ENCODE results near the gene EXOC4. TPM values are rescaled to one million over a fixed set of nuclear protein-coding genes. Genes with fewer than 3 reads are reported as not detected.

EXOC4 gene
- total RNA-seq, 3 donors from 2014 or later, result 23.9 to 30.4 (median 26.0) TPM

- no peak for DNase-seq
These were observed 562.8 kb downstream of the EXOC4 start for GRCh38 chr7:133815611-133816210.

GRCh38 chr7:133819695-133820094 lies 566.8 kb downstream of the EXOC4 start:
- H3K27me3 Mint-ChIP-seq (ENCODE audit: low read depth), result no peaks in the 10 kb centered on the region
- H3K36me3 Mint-ChIP-seq (ENCODE audit: insufficient read depth), result peaks cover 61% of the 10 kb centered on the region
- H3K4me1 Mint-ChIP-seq (ENCODE audit: low read depth), result no peaks in the 10 kb centered on the region
- no peak for DNase-seq
- H3K9me3 Mint-ChIP-seq, result no peaks in the 10 kb centered on the region
- ATAC-seq, result no peak
- H3K4me3 Mint-ChIP-seq, result no peak overlapping the region

More at GRCh38 chr7:133815611-133816210, 562.8 kb downstream of the EXOC4 start:
- Mint-ChIP-seq H3K9me3 (no peaks in the 10 kb centered on the region), H3K27me3 (ENCODE audit: low read depth) (no peaks in the 10 kb centered on the region), H3K36me3 (ENCODE audit: insufficient read depth) (peaks cover 38% of the 10 kb centered on the region), H3K4me3 (no peak overlapping the region), H3K4me1 (ENCODE audit: low read depth) (no peaks in the 10 kb centered on the region)
- no peak for ATAC-seq

- DNase-seq (no peak), ATAC-seq (no peak)
- no peak overlapping the region for H3K4me3 Mint-ChIP-seq
- H3K9me3 Mint-ChIP-seq, result no peaks in the 10 kb centered on the region
- no peaks in the 10 kb centered on the region for H3K4me1 Mint-ChIP-seq (ENCODE audit: low read depth)
- peaks cover 63% of the 10 kb centered on the region for H3K36me3 Mint-ChIP-seq (ENCODE audit: insufficient read depth)
- no peaks in the 10 kb centered on the region for H3K27me3 Mint-ChIP-seq (ENCODE audit: low read depth)
These were observed 567.7 kb downstream of the EXOC4 start for GRCh38 chr7:133820584-133820983.

GRCh38 chr7:133821171-133821570 lies 568.3 kb downstream of the EXOC4 start:
- ATAC-seq (no peak), DNase-seq (no peak)
- peaks cover 67% of the 10 kb centered on the region for H3K36me3 Mint-ChIP-seq (ENCODE audit: insufficient read depth)
- H3K9me3 Mint-ChIP-seq, result no peaks in the 10 kb centered on the region
- no peak overlapping the region for H3K4me3 Mint-ChIP-seq
- no peaks in the 10 kb centered on the region for H3K27me3 Mint-ChIP-seq (ENCODE audit: low read depth)
- H3K4me1 Mint-ChIP-seq (ENCODE audit: low read depth), result no peaks in the 10 kb centered on the region

- no peak for ATAC-seq
- Mint-ChIP-seq H3K4me1 (ENCODE audit: low read depth) (no peaks in the 10 kb centered on the region), H3K9me3 (no peaks in the 10 kb centered on the region), H3K36me3 (ENCODE audit: insufficient read depth) (peaks cover 66% of the 10 kb centered on the region), H3K27me3 (ENCODE audit: low read depth) (no peaks in the 10 kb centered on the region), H3K4me3 (no peak overlapping the region)
- no peak for DNase-seq
These were observed 569.2 kb downstream of the EXOC4 start for GRCh38 chr7:133822001-133822641.

- no peaks in the 10 kb centered on the region for H3K27me3 Mint-ChIP-seq (ENCODE audit: low read depth)
- ATAC-seq, result no peak
These were observed 570.1 kb downstream of the EXOC4 start for GRCh38 chr7:133822868-133823552.

GRCh38 chr7:133824132-133824531 lies 571.3 kb downstream of the EXOC4 start:
- H3K4me1 Mint-ChIP-seq (ENCODE audit: low read depth), result no peaks in the 10 kb centered on the region
- H3K27me3 Mint-ChIP-seq (ENCODE audit: low read depth), result no peaks in the 10 kb centered on the region
- H3K9me3 Mint-ChIP-seq, result no peaks in the 10 kb centered on the region
- no peak overlapping the region for H3K4me3 Mint-ChIP-seq
- ATAC-seq (no peak), DNase-seq (no peak)
- peaks cover 52% of the 10 kb centered on the region for H3K36me3 Mint-ChIP-seq (ENCODE audit: insufficient read depth)

More at GRCh38 chr7:133822868-133823552, 570.1 kb downstream of the EXOC4 start:
- H3K9me3 Mint-ChIP-seq, result no peaks in the 10 kb centered on the region
- no peak for DNase-seq
- H3K4me1 Mint-ChIP-seq (ENCODE audit: low read depth), result no peaks in the 10 kb centered on the region
- peaks cover 62% of the 10 kb centered on the region for H3K36me3 Mint-ChIP-seq (ENCODE audit: insufficient read depth)
- no peak overlapping the region for H3K4me3 Mint-ChIP-seq

GRCh38 chr7:133827707-133828623 lies 575.1 kb downstream of the EXOC4 start:
- peaks cover 47% of the 10 kb centered on the region for H3K36me3 Mint-ChIP-seq (ENCODE audit: insufficient read depth)
- H3K27me3 Mint-ChIP-seq (ENCODE audit: low read depth), result no peaks in the 10 kb centered on the region
- H3K9me3 Mint-ChIP-seq, result peaks cover 14% of the 10 kb centered on the region
- no peak overlapping the region for H3K4me3 Mint-ChIP-seq
- no peaks in the 10 kb centered on the region for H3K4me1 Mint-ChIP-seq (ENCODE audit: low read depth)
- ATAC-seq (no peak), DNase-seq (no peak)

GRCh38 chr7:133828906-133829305 lies 576.0 kb downstream of the EXOC4 start:
- peaks cover 43% of the 10 kb centered on the region for H3K36me3 Mint-ChIP-seq (ENCODE audit: insufficient read depth)
- H3K4me1 Mint-ChIP-seq (ENCODE audit: low read depth), result no peaks in the 10 kb centered on the region
- H3K4me3 Mint-ChIP-seq, result no peak overlapping the region
- no peak for DNase-seq
- ATAC-seq, result no peak
- peaks cover 14% of the 10 kb centered on the region for H3K9me3 Mint-ChIP-seq
- no peaks in the 10 kb centered on the region for H3K27me3 Mint-ChIP-seq (ENCODE audit: low read depth)

GRCh38 chr7:133829336-133829897 lies 576.5 kb downstream of the EXOC4 start:
- no peaks in the 10 kb centered on the region for H3K4me1 Mint-ChIP-seq (ENCODE audit: low read depth)
- H3K9me3 Mint-ChIP-seq, result peaks cover 14% of the 10 kb centered on the region
- DNase-seq (no peak), ATAC-seq (no peak)
- H3K27me3 Mint-ChIP-seq (ENCODE audit: low read depth), result no peaks in the 10 kb centered on the region
- H3K36me3 Mint-ChIP-seq (ENCODE audit: insufficient read depth), result peaks cover 38% of the 10 kb centered on the region
- no peak overlapping the region for H3K4me3 Mint-ChIP-seq

- DNase-seq (no peak), ATAC-seq (no peak)
- Mint-ChIP-seq H3K4me3 (no peak overlapping the region), H3K27me3 (ENCODE audit: low read depth) (no peaks in the 10 kb centered on the region), H3K9me3 (peaks cover 14% of the 10 kb centered on the region), H3K36me3 (ENCODE audit: insufficient read depth) (peaks cover 33% of the 10 kb centered on the region), H3K4me1 (ENCODE audit: low read depth) (no peaks in the 10 kb centered on the region)
These were observed 577.2 kb downstream of the EXOC4 start for GRCh38 chr7:133830081-133830480.

GRCh38 chr7:133836666-133837065 lies 583.8 kb downstream of the EXOC4 start:
- Mint-ChIP-seq H3K36me3 (ENCODE audit: insufficient read depth) (peaks cover 18% of the 10 kb centered on the region), H3K27me3 (ENCODE audit: low read depth) (no peaks in the 10 kb centered on the region), H3K4me3 (no peak overlapping the region), H3K4me1 (ENCODE audit: low read depth) (no peaks in the 10 kb centered on the region), H3K9me3 (peaks cover 12% of the 10 kb centered on the region)
- no peak for ATAC-seq
- DNase-seq, result no peak

GRCh38 chr7:133837224-133837623 lies 584.3 kb downstream of the EXOC4 start:
- Mint-ChIP-seq H3K4me3 (no peak overlapping the region), H3K27me3 (ENCODE audit: low read depth) (no peaks in the 10 kb centered on the region), H3K4me1 (ENCODE audit: low read depth) (no peaks in the 10 kb centered on the region), H3K9me3 (peaks cover 7% of the 10 kb centered on the region), H3K36me3 (ENCODE audit: insufficient read depth) (peaks cover 13% of the 10 kb centered on the region)
- DNase-seq, result no peak
- ATAC-seq, result no peak

GRCh38 chr7:133839121-133839520 lies 586.2 kb downstream of the EXOC4 start:
- H3K27me3 Mint-ChIP-seq (ENCODE audit: low read depth), result no peaks in the 10 kb centered on the region
- H3K9me3 Mint-ChIP-seq, result peaks cover 3% of the 10 kb centered on the region
- H3K36me3 Mint-ChIP-seq (ENCODE audit: insufficient read depth), result peaks cover 8% of the 10 kb centered on the region
- ATAC-seq, result no peak
- no peak overlapping the region for H3K4me3 Mint-ChIP-seq
- DNase-seq, result no peak
- H3K4me1 Mint-ChIP-seq (ENCODE audit: low read depth), result no peaks in the 10 kb centered on the region

Measured in activated T-cell treated with anti-CD3 and anti-CD28 coated beads, Interleukin-2, amount 50 U/mL, for 4 hours (primary cell).